B cell (primary cell): Measurements from ENCODE around the gene APLF. TPM values are rescaled to one million over a fixed set of nuclear protein-coding genes. Genes with fewer than 3 reads are reported as not detected.

ENCODE experiments used
- ATAC-seq: fragments of 200-7000 bp; cut with Tn5 transposase; one replicate; pipeline ENCODE4 v1.10.0; 2021; ENCODE audit warnings: low read depth, mild to moderate bottlenecking, moderate number of reproducible peaks, moderate library complexity
- CTCF ChIA-PET: fragments of 350-600 bp; sonication (Branson Sonifier 250); formaldehyde crosslinking; loops from one replicate; lab custom pipeline; 2021; ENCODE audit warnings: antibody characterized with exemption, inconsistent platforms; lab: Charles Lee
- POLR2A ChIA-PET: fragments of 350-600 bp; sonication (Branson Sonifier 250); formaldehyde crosslinking; loops from one replicate; lab custom pipeline; 2021; ENCODE audit warnings: antibody characterized with exemption; lab: Charles Lee
- DNase-seq: peaks from one replicate; pipeline ENCODE4 v3.0.0; 2013
- H2AFZ ChIP-seq: 2 replicates; pipeline ENCODE4 v1.6.1; 2012; ENCODE audit warnings: mild to moderate bottlenecking, low read depth, low read length; ENCODE audit not compliant: insufficient read depth, poor library complexity, severe bottlenecking
- H3K27ac ChIP-seq, 2 donors: 1 replicate in 1 of 2; 2 replicates in 1 of 2; pipeline ENCODE4 v1.5.1; 2012 to 2013; ENCODE audit warnings: low read length in 2 of 2, mild to moderate bottlenecking in 2 of 2, moderate library complexity in 1 of 2
- H3K27me3 ChIP-seq, 4 experiments: fragments of 200-600 bp in 1 of 4; sonication (generic) in 1 of 4; replicated peaks in 1 of 4; 1 replicate in 2 of 4; 2 replicates in 2 of 4; pipeline versions ENCODE4 v1.6.1 to v1.7.0; 2013 to 2016; ENCODE audit warnings: low read length in 3 of 4, mild to moderate bottlenecking in 2 of 4, mixed read lengths in 1 of 4, moderate library complexity in 1 of 4; ENCODE audit not compliant: insufficient read depth in 4 of 4, control insufficient read depth in 3 of 4; ENCODE audit errors: control extremely low read depth in 1 of 4
- H3K36me3 ChIP-seq, 2 experiments: replicated peaks in 1 of 2; 1 replicate in 1 of 2; 2 replicates in 1 of 2; pipeline versions ENCODE4 v1.6.1 to v1.7.1; 2013; ENCODE audit warnings: low read length in 1 of 2; ENCODE audit not compliant: insufficient read depth in 2 of 2, control insufficient read depth in 1 of 2; ENCODE audit errors: control extremely low read depth in 1 of 2, extremely low read depth in 1 of 2
- H3K4me1 ChIP-seq, 2 donors: fragments of 200-600 bp in 1 of 2; sonication (generic) in 1 of 2; 1 replicate in 1 of 2; 2 replicates in 1 of 2; pipeline versions ENCODE4 v1.5.1 to v1.6.1; 2013 to 2017; ENCODE audit warnings: low read length in 2 of 2; ENCODE audit not compliant: control insufficient read depth in 2 of 2, insufficient read depth in 2 of 2
- H3K4me2 ChIP-seq: replicated peaks from 2 replicates; pipeline ENCODE3; 2012; ENCODE audit warnings: mild to moderate bottlenecking, low read depth, low read length; ENCODE audit not compliant: poor library complexity, severe bottlenecking
- H3K4me3 ChIP-seq, 5 experiments: fragments of 200-600 bp in 1 of 5; sonication (generic) in 1 of 5; 1 replicate in 3 of 5; 2 replicates in 2 of 5; pipeline versions ENCODE4 v1.5.1 to v1.7.0; 2011 to 2016; ENCODE audit warnings: low read length in 4 of 5, mild to moderate bottlenecking in 4 of 5, low read depth in 2 of 5, control low read depth in 1 of 5, moderate library complexity in 1 of 5; ENCODE audit not compliant: insufficient read depth in 1 of 5; ENCODE audit errors: control extremely low read depth in 1 of 5, extremely low read depth in 1 of 5
- H3K79me2 ChIP-seq: fragments of 200-600 bp; sonication (generic); one replicate; pipeline ENCODE4 v1.6.0; 2016; ENCODE audit warnings: low read length; ENCODE audit not compliant: control insufficient read depth, insufficient read depth
- H3K9ac ChIP-seq: fragments of 200-600 bp; sonication (generic); 2 replicates; pipeline ENCODE4 v1.6.1; 2017; ENCODE audit warnings: mild to moderate bottlenecking, low read length, moderate library complexity
- H3K9me3 ChIP-seq, 3 donors: one replicate each; pipeline versions ENCODE4 v1.6.1 to v1.7.1; 2013; ENCODE audit warnings: low read length in 2 of 3; ENCODE audit not compliant: control insufficient read depth in 2 of 3, insufficient read depth in 1 of 3; ENCODE audit errors: control extremely low read depth in 1 of 3
- H4K20me1 ChIP-seq: 2 replicates; pipeline ENCODE4 v1.6.0; 2012; ENCODE audit warnings: mild to moderate bottlenecking, low read length; ENCODE audit not compliant: insufficient read depth, control insufficient read depth, poor library complexity, severe bottlenecking
- H3K27ac Mint-ChIP-seq: one replicate; pipeline ENCODE4 v1.8.0; 2021; ENCODE audit warnings: mixed read lengths
- H3K27me3 Mint-ChIP-seq: one replicate; pipeline ENCODE4 v1.8.0; 2021; ENCODE audit warnings: mixed read lengths
- H3K4me1 Mint-ChIP-seq: one replicate; pipeline ENCODE4 v1.8.0; 2021; ENCODE audit warnings: mixed read lengths
- H3K4me3 Mint-ChIP-seq: one replicate; pipeline ENCODE4 v1.8.0; 2021; ENCODE audit warnings: mixed read lengths
- H3K9me3 Mint-ChIP-seq: one replicate; pipeline ENCODE4 v1.8.0; 2022; ENCODE audit warnings: mixed read lengths; ENCODE audit not compliant: insufficient read depth
- CTCF ChIP-seq: fragments of 200-600 bp; IDR thresholded peaks from one replicate; pipeline ENCODE4 v1.8.0; 2022; ENCODE audit warnings: antibody characterized with exemption, mild to moderate bottlenecking
- EZH2 ChIP-seq: IDR thresholded peaks from 2 replicates; pipeline ENCODE4 v1.6.1; 2012; ENCODE audit warnings: borderline replicate concordance, low read depth, mild to moderate bottlenecking, moderate library complexity, low read length; ENCODE audit not compliant: insufficient read depth, poor library complexity, severe bottlenecking
- WGBS: methylation state at CpG from one replicate; pipeline ENCODE4 v1.1.5; 2013; ENCODE audit warnings: missing lambda C conversion rate; ENCODE audit not compliant: insufficient coverage; 5-methylcytosine and 5-hydroxymethylcytosine counted together
- intact Hi-C: fragments of 100-400 bp; cut with micrococcal nuclease; formaldehyde crosslinking; loops from one replicate; pipeline ENCODE4 v1.10.0; 2022
- polyA plus RNA-seq: library from polyadenylated mRNA; depleted of rRNA; stranded (reverse); fragments of >200 nt; gene quantifications from 2 replicates; pipeline ENCODE4 v1.2.3, GENCODE V29; 2012
- total RNA-seq, 2 donors: library from RNA; stranded (reverse); fragments of 120-200 nt in 1 of 2; gene quantifications; 1 replicate in 1 of 2; 2 replicates in 1 of 2; pipeline versions ENCODE4 v1.2.3 to v1.2.4, GENCODE V29; 2013 to 2022

The APLF gene
- total and polyA plus RNA-seq, 2 donors (not counting 1 experiment from before 2014, with no cell fraction given) = 1.3 to 6.3 TPM

- no peaks in the 10 kb centered on the region for H3K4me1 ChIP-seq
- no peak overlapping the region for H2AFZ ChIP-seq
- no peak overlapping the region for H3K4me3 ChIP-seq
- POLR2A ChIA-PET = no interaction called here
- no peaks in the 10 kb centered on the region for H3K9me3 ChIP-seq
- Mint-ChIP-seq H3K27ac (no peak overlapping the region), H3K4me3 (no peak overlapping the region), H3K9me3 (no peaks in the 10 kb centered on the region), H3K27me3 (no peaks in the 10 kb centered on the region), H3K4me1 (no peaks in the 10 kb centered on the region)
- no peaks in the 10 kb centered on the region for H4K20me1 ChIP-seq
- no peak overlapping the region for H3K4me2 ChIP-seq
- no peak for TF ChIP-seq EZH2
- no peak for TF ChIP-seq CTCF
- H3K36me3 ChIP-seq = no peaks in the 10 kb centered on the region
- no peak for ATAC-seq
- CTCF ChIA-PET = interaction anchor here (0.6 kb wide), 2 partner anchors 306 to 460 kb away, joined by 3 read pairs; no protein-coding TSS in a partner anchor
- H3K9ac ChIP-seq = no peak overlapping the region
- intact Hi-C loops = loop anchor here (10.0 kb wide), 1 partner anchor 63 kb away; no protein-coding TSS in a partner anchor
- DNase-seq = no peak
- no peak overlapping the region for H3K27ac ChIP-seq
- H3K27me3 ChIP-seq = no peaks in the 10 kb centered on the region
- H3K79me2 ChIP-seq = no peaks in the 10 kb centered on the region
- 85% methylated on average over 2 of the region's 5 CpGs for WGBS
Observed at GRCh38 chr2:68501768-68502167, 34.4 kb downstream of the APLF start.

GRCh38 chr2:68505603-68506159 is 38.3 kb downstream of the APLF start:
- no peak for ATAC-seq
- Histone ChIP-seq H3K9me3 (no peaks in the 10 kb centered on the region), H3K4me3 (no peak overlapping the region), H3K79me2 (no peaks in the 10 kb centered on the region), H2AFZ (no peak overlapping the region), H3K36me3 (no peaks in the 10 kb centered on the region), H3K27me3 (no peaks in the 10 kb centered on the region), H3K9ac (no peak overlapping the region), H4K20me1 (no peaks in the 10 kb centered on the region), H3K4me2 (no peak overlapping the region), H3K4me1 (no peaks in the 10 kb centered on the region), H3K27ac (no peak overlapping the region)
- no CpG with 5 or more reads among the region's 2 CpGs for WGBS
- H3K9me3 Mint-ChIP-seq = peaks cover 4% of the 10 kb centered on the region
- no peaks in the 10 kb centered on the region for H3K4me1 Mint-ChIP-seq
- no peak overlapping the region for H3K27ac Mint-ChIP-seq
- CTCF ChIA-PET = interaction anchor here (0.5 to 2.0 kb wide), 2 partner anchors 44 to 402 kb away, joined by 3 to 4 read pairs; no protein-coding TSS in a partner anchor
- no peaks in the 10 kb centered on the region for H3K27me3 Mint-ChIP-seq
- intact Hi-C loops = loop anchor here (10.0 kb wide), 1 partner anchor 59 kb away; no protein-coding TSS in a partner anchor
- POLR2A ChIA-PET = no interaction called here
- no peak overlapping the region for H3K4me3 Mint-ChIP-seq
- no peak for DNase-seq
- TF ChIP-seq EZH2 = no peak
- no peak for TF ChIP-seq CTCF
